SK-N-SH treated with all-trans-retinoic acid at 6 μM for 48 hours (cell line): Measurements from ENCODE around the gene SH3YL1.

Experiments
- ATAC-seq: fragments of 200-7000 bp; cut with Tn5 transposase; 3 replicates; pipeline ENCODE4 v1.9.1; 2020; ENCODE audit warnings: mild to moderate bottlenecking, moderate library complexity
- BACH2 ChIP-seq: fragments of 250-450 bp; sonication (Bioruptor Pico); IDR thresholded peaks from 2 replicates; pipeline ENCODE4 v1.9.0; 2021; ENCODE audit warnings: mild to moderate bottlenecking, borderline replicate concordance
- CREB5 ChIP-seq: fragments of 250-450 bp; sonication (Bioruptor Pico); IDR thresholded peaks from 2 replicates; pipeline ENCODE4 v1.5.1; 2020; ENCODE audit warnings: low read depth, mild to moderate bottlenecking, moderate library complexity
- CSDC2 ChIP-seq: fragments of 250-450 bp; sonication (Bioruptor Pico); IDR thresholded peaks from 2 replicates; pipeline ENCODE4 v1.5.0; 2020; ENCODE audit warnings: mild to moderate bottlenecking, moderate library complexity
- CSRNP3 ChIP-seq: fragments of 250-450 bp; sonication (Bioruptor Pico); IDR thresholded peaks from 2 replicates; pipeline ENCODE4 v1.5.1; 2021; ENCODE audit warnings: mild to moderate bottlenecking, moderate library complexity
- ESRRG ChIP-seq: fragments of 250-450 bp; sonication (Bioruptor Pico); IDR thresholded peaks from 2 replicates; pipeline ENCODE4 v1.6.1; 2021; ENCODE audit warnings: mild to moderate bottlenecking
- GLIS3 ChIP-seq: fragments of 250-450 bp; sonication (Bioruptor Pico); IDR thresholded peaks from 2 replicates; pipeline ENCODE4 v1.5.0; 2020; ENCODE audit warnings: mild to moderate bottlenecking, moderate library complexity
- OSR1 ChIP-seq: fragments of 250-450 bp; sonication (Bioruptor Pico); IDR thresholded peaks from 2 replicates; pipeline ENCODE4 v1.8.0; 2022; ENCODE audit warnings: moderate library complexity, mild to moderate bottlenecking, inconsistent platforms
- RARB ChIP-seq: fragments of 250-450 bp; sonication (Bioruptor Pico); IDR thresholded peaks from 2 replicates; pipeline ENCODE4 v1.8.0; 2021; ENCODE audit warnings: mild to moderate bottlenecking, moderate library complexity
- SNAI2 ChIP-seq: fragments of 250-450 bp; sonication (Bioruptor Pico); IDR thresholded peaks from 2 replicates; pipeline ENCODE4 v1.5.0; 2020; ENCODE audit warnings: mild to moderate bottlenecking, moderate library complexity
- TCF4 ChIP-seq: fragments of 250-450 bp; sonication (Bioruptor Pico); IDR thresholded peaks from 2 replicates; pipeline ENCODE4 v1.8.0; 2021; ENCODE audit warnings: mild to moderate bottlenecking, moderate library complexity, borderline replicate concordance
- TOX ChIP-seq: fragments of 250-450 bp; sonication (Bioruptor Pico); IDR thresholded peaks from 2 replicates; pipeline ENCODE4 v1.8.0; 2021; ENCODE audit warnings: mild to moderate bottlenecking, moderate library complexity, borderline replicate concordance
- TSHZ2 ChIP-seq: fragments of 250-450 bp; sonication (Bioruptor Pico); IDR thresholded peaks from 2 replicates; pipeline ENCODE4 v1.5.0; 2020; ENCODE audit warnings: mild to moderate bottlenecking, moderate library complexity
- ZFP3 ChIP-seq: fragments of 250-450 bp; sonication (Bioruptor Pico); IDR thresholded peaks from 2 replicates; pipeline ENCODE4 v1.5.0; 2020; ENCODE audit warnings: mild to moderate bottlenecking, moderate library complexity
- ZNF565 ChIP-seq: fragments of 450-650 bp; formaldehyde crosslinking; conservative IDR thresholded peaks from 2 replicates; pipeline ENCODE4 v1.5.0; 2020; ENCODE audit warnings: low read depth, mild to moderate bottlenecking, moderate library complexity
- ZNF70 ChIP-seq: fragments of 450-650 bp; formaldehyde crosslinking; IDR thresholded peaks from 2 replicates; pipeline ENCODE4 v1.5.0; 2020; ENCODE audit warnings: mild to moderate bottlenecking, moderate library complexity

The SH3YL1 gene

GRCh38 chr2:184695-185094 lies 79.1 kb downstream of the SH3YL1 start:
- TF ChIP-seq CREB5 (CRISPR knock-in tag) (no peak), BACH2 (CRISPR knock-in tag) (no peak)
- no peak for ATAC-seq

GRCh38 chr2:182509-183122 lies 81.2 kb downstream of the SH3YL1 start:
- ATAC-seq = no peak
- TF ChIP-seq OSR1 (no peak), GLIS3 (CRISPR knock-in tag) (no peak), RARB (CRISPR knock-in tag) (no peak), ESRRG (CRISPR knock-in tag) (no peak), CSDC2 (CRISPR knock-in tag) (no peak), ZNF70 (CRISPR knock-in tag) (no peak), SNAI2 (CRISPR knock-in tag) (no peak)

- TF ChIP-seq CSRNP3 (CRISPR knock-in tag) (no peak), TCF4 (CRISPR knock-in tag) (no peak), OSR1 (no peak), TOX (CRISPR knock-in tag) (no peak), CSDC2 (CRISPR knock-in tag) (no peak), TSHZ2 (CRISPR knock-in tag) (no peak)
- ATAC-seq = no peak
These were observed 83.5 kb downstream of the SH3YL1 start for GRCh38 chr2:180311-180710.

GRCh38 chr2:179886-180285 lies 83.9 kb downstream of the SH3YL1 start:
- no peak for ATAC-seq
- TF ChIP-seq BACH2 (CRISPR knock-in tag) = no peak

- TF ChIP-seq BACH2 (CRISPR knock-in tag) (no peak), ZNF565 (CRISPR knock-in tag) (no peak)
- ATAC-seq = no peak
These were observed 86.1 kb downstream of the SH3YL1 start for GRCh38 chr2:177733-178132.

GRCh38 chr2:176917-177316 lies 86.9 kb downstream of the SH3YL1 start:
- ATAC-seq = no peak
- no peak for TF ChIP-seq CREB5 (CRISPR knock-in tag)
- no peak for TF ChIP-seq ZFP3 (CRISPR knock-in tag)
- TF ChIP-seq ZNF565 (CRISPR knock-in tag) = no peak
